MCF 10A (cell line): ENCODE measurements around the gene TMTC4. TPM values are rescaled to one million over a fixed set of nuclear protein-coding genes. Genes with fewer than 3 reads are reported as not detected.

ENCODE experiments used
- BruUV-seq: library from RNA; stranded (reverse); fragments of 400-500 nt; replicated peaks from 2 replicates; lab custom pipeline; 2021; lab: Mats Ljungman, UMichigan
- CTCF ChIA-PET: fragments of 300-600 bp; sonication (Branson Sonifier 250); formaldehyde crosslinking; extraction: SDS; loops from one replicate; lab custom pipeline; 2021; ENCODE audit warnings: antibody characterized with exemption, inconsistent platforms; lab: Yijun Ruan, JAX
- POLR2A ChIA-PET: fragments of 300-600, 350-650 bp; sonication (Branson Sonifier 250); formaldehyde crosslinking; extraction: SDS; loops from one replicate; lab custom pipeline; 2020; ENCODE audit warnings: antibody characterized with exemption, inconsistent platforms; lab: Yijun Ruan, JAX
- DNase-seq: peaks from one replicate; pipeline ENCODE4 v3.0.0-alpha.2; 2018; ENCODE audit not compliant: unreplicated experiment
- H3K27ac Mint-ChIP-seq: one replicate; pipeline ENCODE4 v1.8.0; 2022; ENCODE audit warnings: mild to moderate bottlenecking, low read depth, mixed read lengths; ENCODE audit not compliant: unreplicated experiment
- H3K27me3 Mint-ChIP-seq: one replicate; pipeline ENCODE4 v1.8.0; 2022; ENCODE audit warnings: mixed read lengths; ENCODE audit not compliant: insufficient read depth, unreplicated experiment
- H3K36me3 Mint-ChIP-seq: one replicate; pipeline ENCODE4 v1.8.0; 2022; ENCODE audit warnings: mild to moderate bottlenecking, moderate library complexity, mixed read lengths; ENCODE audit not compliant: insufficient read depth, unreplicated experiment
- H3K4me1 Mint-ChIP-seq: one replicate; pipeline ENCODE4 v1.8.0; 2022; ENCODE audit warnings: mixed read lengths; ENCODE audit not compliant: insufficient read depth, unreplicated experiment
- H3K4me3 Mint-ChIP-seq: one replicate; pipeline ENCODE4 v1.8.0; 2022; ENCODE audit warnings: mild to moderate bottlenecking, moderate library complexity, mixed read lengths; ENCODE audit not compliant: unreplicated experiment
- H3K9me3 Mint-ChIP-seq: one replicate; pipeline ENCODE4 v1.8.0; 2022; ENCODE audit warnings: mixed read lengths; ENCODE audit not compliant: unreplicated experiment
- intact Hi-C: fragments of 100-400 bp; cut with micrococcal nuclease; formaldehyde crosslinking; loops from 2 replicates; pipeline ENCODE4 v1.14.1; 2022
- total RNA-seq: library from RNA; stranded (reverse); gene quantifications from 2 replicates; pipeline ENCODE4 v1.2.3, GENCODE V29; 2022
- TF ChIP-seq, protein P1 (sequence below): fragments of 200-600 bp; IDR thresholded peaks from one replicate; pipeline ENCODE4 v1.8.0; 2022; ENCODE audit warnings: antibody characterized with exemption, mild to moderate bottlenecking; ENCODE audit not compliant: unreplicated experiment

The TMTC4 gene
- total RNA-seq, 1 experiment from 2014 or later = 10.8 TPM

- ChIA-PET CTCF (interaction anchor here (0.5 kb wide), 1 partner anchor 957 kb away, joined by 3 read pairs; no protein-coding TSS in a partner anchor), POLR2A (no interaction called here)
- H3K27me3 Mint-ChIP-seq = no peaks in the 10 kb centered on the region
- no TSS peak for BruUV-seq
- H3K9me3 Mint-ChIP-seq = no peaks in the 10 kb centered on the region
- H3K27ac Mint-ChIP-seq = no peak overlapping the region
- DNase-seq = no peak
- H3K36me3 Mint-ChIP-seq = peaks cover 13% of the 10 kb centered on the region
- H3K4me3 Mint-ChIP-seq = no peak overlapping the region
- intact Hi-C loops = no loop called here
- TF ChIP-seq, protein P1, sequence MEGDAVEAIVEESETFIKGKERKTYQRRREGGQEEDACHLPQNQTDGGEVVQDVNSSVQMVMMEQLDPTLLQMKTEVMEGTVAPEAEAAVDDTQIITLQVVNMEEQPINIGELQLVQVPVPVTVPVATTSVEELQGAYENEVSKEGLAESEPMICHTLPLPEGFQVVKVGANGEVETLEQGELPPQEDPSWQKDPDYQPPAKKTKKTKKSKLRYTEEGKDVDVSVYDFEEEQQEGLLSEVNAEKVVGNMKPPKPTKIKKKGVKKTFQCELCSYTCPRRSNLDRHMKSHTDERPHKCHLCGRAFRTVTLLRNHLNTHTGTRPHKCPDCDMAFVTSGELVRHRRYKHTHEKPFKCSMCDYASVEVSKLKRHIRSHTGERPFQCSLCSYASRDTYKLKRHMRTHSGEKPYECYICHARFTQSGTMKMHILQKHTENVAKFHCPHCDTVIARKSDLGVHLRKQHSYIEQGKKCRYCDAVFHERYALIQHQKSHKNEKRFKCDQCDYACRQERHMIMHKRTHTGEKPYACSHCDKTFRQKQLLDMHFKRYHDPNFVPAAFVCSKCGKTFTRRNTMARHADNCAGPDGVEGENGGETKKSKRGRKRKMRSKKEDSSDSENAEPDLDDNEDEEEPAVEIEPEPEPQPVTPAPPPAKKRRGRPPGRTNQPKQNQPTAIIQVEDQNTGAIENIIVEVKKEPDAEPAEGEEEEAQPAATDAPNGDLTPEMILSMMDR = no peak
- H3K4me1 Mint-ChIP-seq = peaks cover 10% of the 10 kb centered on the region
These were observed 62.7 kb downstream of the TMTC4 start for GRCh38 chr13:100611678-100612492.

GRCh38 chr13:100610391-100611347 is 63.9 kb downstream of the TMTC4 start:
- BruUV-seq = no TSS peak
- POLR2A ChIA-PET = no interaction called here
- H3K27ac Mint-ChIP-seq = no peak overlapping the region

GRCh38 chr13:100608906-100609305 is 65.7 kb downstream of the TMTC4 start:
- Mint-ChIP-seq H3K36me3 (peaks cover 24% of the 10 kb centered on the region), H3K27ac (no peak overlapping the region), H3K4me1 (peaks cover 10% of the 10 kb centered on the region), H3K27me3 (no peaks in the 10 kb centered on the region), H3K4me3 (no peak overlapping the region), H3K9me3 (no peaks in the 10 kb centered on the region)
- ChIA-PET POLR2A (no interaction called here), CTCF (interaction anchor here (0.7 kb wide), 1 partner anchor 101 kb away, joined by 3 read pairs; no protein-coding TSS in a partner anchor)
- intact Hi-C loops = no loop called here
- peak; percentile 7 for DNase-seq
- TF ChIP-seq, protein P1 = no peak
- BruUV-seq = no TSS peak

More at GRCh38 chr13:100610391-100611347, 63.9 kb downstream of the TMTC4 start:
- Mint-ChIP-seq H3K4me1 (peaks cover 10% of the 10 kb centered on the region), H3K4me3 (no peak overlapping the region), H3K27me3 (no peaks in the 10 kb centered on the region), H3K36me3 (peaks cover 13% of the 10 kb centered on the region), H3K9me3 (no peaks in the 10 kb centered on the region)
- intact Hi-C loops = no loop called here
- TF ChIP-seq, protein P1 = no peak
- CTCF ChIA-PET = interaction anchor here (0.6 kb wide), 1 partner anchor 1178 kb away, joined by 3 read pairs; no protein-coding TSS in a partner anchor
- no peak for DNase-seq

DNA sequence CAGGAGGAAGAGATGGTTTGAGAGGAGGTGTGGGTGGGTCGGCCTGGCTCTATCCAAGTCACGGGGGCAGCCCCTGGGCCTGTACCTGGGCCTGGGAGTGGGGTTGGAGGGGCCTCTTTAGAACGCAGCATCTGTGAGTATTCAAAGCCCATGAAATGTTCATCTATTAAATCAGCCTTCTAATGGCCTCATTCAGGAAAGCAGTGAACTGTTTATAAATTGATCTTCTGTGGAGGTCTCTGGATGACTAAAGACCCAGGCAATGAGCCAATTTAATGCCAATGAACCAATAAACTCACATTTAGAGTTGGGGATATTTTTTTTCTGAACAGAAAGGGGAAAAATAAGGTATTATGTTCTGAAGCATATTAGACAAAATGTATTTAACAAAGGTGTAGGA is 66.1 kb downstream of the TMTC4 start:
- Mint-ChIP-seq H3K27ac (peak overlapping the region; percentile 24), H3K27me3 (no peaks in the 10 kb centered on the region), H3K36me3 (peaks cover 24% of the 10 kb centered on the region), H3K9me3 (no peaks in the 10 kb centered on the region), H3K4me1 (peaks cover 10% of the 10 kb centered on the region), H3K4me3 (no peak overlapping the region)
- TF ChIP-seq, protein P1 = no peak
- BruUV-seq = no TSS peak
- intact Hi-C loops = no loop called here
- ChIA-PET POLR2A (no interaction called here), CTCF (no interaction called here)
- no peak for DNase-seq
